A204.1 (cell line): ENCODE results near the gene RBMY1A1.
"Not testable (repeated sequence)": the region's sequence is repeated elsewhere in the genome, so short reads cannot be mapped to it uniquely, and the experiment has no call there.

Experiments
- FAIRE-seq: peaks from 2 replicates; lab custom pipeline; 2012; peaks lifted over from hg19 to GRCh38; lab: Jason Lieb, UNC

RBMY1A1 gene

DNA sequence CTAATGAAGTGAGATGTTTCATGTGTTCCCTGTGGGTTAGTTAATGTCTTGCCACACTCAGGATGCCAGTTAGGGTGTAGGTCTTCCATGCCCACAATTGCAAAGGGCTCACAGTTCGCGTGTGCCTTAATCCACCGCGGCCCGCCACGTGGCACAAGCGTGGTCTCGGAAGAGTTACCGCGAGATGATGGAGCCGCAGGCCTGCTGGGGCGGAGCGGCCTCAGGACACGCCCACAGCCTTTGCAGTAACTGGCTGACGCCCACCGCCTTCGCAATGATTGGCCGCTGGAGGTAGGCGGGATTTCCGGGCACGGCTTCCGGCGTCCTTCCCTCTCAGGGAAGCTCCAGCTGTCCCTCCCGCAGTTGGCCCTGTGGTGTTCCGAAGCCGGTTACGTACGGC, at the start of gene RBMY1A1:
Gene RBMY1A1 (plus strand): TSS at position 301 of the 400 bp plus-strand sequence. CDS start 2,013 bp downstream, outside the sequence.
- not testable (repeated sequence) for FAIRE-seq

GRCh38 chrY:21511038-21511437, 23.6 kb upstream of the RBMY1A1 start, which contains the start of gene RBMY1B:
Gene RBMY1B (plus strand): TSS chrY:21511338. CDS start chrY:21513351, 2,013 bp downstream.
- not testable (repeated sequence) for FAIRE-seq

GRCh38 chrY:21559316-21559984, 24.8 kb downstream of the RBMY1A1 start:
- FAIRE-seq, result not testable (repeated sequence)

DNA sequence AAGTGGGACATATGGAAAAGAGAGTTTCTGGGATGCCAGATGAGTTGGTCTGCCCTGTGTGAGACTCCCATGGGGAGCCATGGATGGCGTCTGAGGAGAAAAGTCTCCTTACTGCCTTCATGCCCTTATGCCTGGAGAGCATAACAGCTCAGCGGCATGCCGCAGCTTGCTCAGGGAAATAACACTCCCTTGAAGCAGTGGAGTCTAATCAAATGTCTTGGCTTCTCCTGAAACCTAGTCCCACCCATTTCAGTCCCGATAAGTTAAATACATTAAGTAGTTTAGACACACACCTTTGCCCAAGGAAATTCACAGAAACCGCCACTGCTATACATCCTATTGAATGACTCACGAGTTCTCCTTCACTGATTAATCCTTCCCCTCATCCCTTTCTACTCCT, 50.8 kb downstream of the RBMY1A1 start:
- FAIRE-seq, result no peak

DNA sequence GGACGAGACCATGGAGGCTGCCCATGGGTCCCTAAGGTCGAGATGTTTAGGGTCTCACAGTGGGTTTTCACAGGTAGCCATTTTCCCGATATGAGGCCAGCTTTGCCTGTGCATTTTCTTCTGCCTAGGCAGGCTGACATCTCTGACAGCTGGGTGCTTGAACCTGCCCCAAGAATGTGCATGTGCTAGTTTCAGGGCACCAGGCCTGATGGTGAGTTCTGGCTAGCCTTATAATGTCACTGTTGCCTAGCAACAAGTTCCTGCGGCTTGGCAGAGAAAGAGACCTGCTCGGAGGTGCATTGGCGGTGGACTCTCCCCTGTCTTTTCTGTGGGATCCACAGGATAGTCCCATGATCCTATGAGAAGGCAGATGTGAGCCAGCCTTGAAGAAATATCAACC, 51.8 kb downstream of the RBMY1A1 start:
- FAIRE-seq, result not testable (repeated sequence)

GRCh38 chrY:21592059-21592458, 57.4 kb downstream of the RBMY1A1 start:
- FAIRE-seq, result no peak

DNA sequence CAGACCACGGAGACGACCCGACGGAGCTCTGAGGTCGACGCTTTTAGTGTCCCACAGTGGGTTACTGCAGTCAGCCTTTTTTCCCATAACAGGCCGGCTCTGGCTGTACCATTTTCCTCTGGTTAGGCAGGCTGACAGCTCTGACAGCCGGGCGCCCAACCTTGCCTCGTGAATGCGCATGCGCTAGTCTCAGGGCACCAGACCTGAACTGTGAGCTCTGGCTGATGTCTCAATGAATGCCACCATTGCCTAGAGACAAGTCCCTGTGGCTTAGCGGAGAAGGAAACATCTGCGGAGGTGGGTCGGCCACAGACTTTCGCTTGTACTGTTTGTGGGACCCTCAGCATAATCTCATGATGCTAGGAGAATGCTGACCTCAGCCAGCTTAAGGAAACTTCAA, 61.6 kb downstream of the RBMY1A1 start:
- FAIRE-seq, result not testable (repeated sequence)
